Neural progenitor cell (in vitro differentiated cells): ENCODE measurements around the gene SP6. TPM values are rescaled to one million over a fixed set of nuclear protein-coding genes. Genes with fewer than 3 reads are reported as not detected.

Source experiments
- DNase-seq: peaks from one replicate; pipeline ENCODE4 v3.0.0-alpha.2; 2016; ENCODE audit warnings: low spot score
- H2AFZ ChIP-seq: fragments of 200-600 bp; sonication (generic); replicated peaks from 2 replicates; pipeline ENCODE4 v1.6.1; 2016; ENCODE audit warnings: antibody characterized with exemption
- H3F3A ChIP-seq: fragments of 200-600 bp; sonication (generic); 2 replicates; pipeline ENCODE4 v1.6.1; 2016; ENCODE audit warnings: antibody characterized with exemption, low read depth
- H3K27ac ChIP-seq: fragments of 200-600 bp; sonication (generic); 2 replicates; pipeline ENCODE4 v1.5.1; 2016; ENCODE audit warnings: mild to moderate bottlenecking
- H3K27me3 ChIP-seq: fragments of 200-600 bp; sonication (generic); 2 replicates; pipeline ENCODE4 v1.6.1; 2016; ENCODE audit warnings: mild to moderate bottlenecking, moderate library complexity
- H3K36me3 ChIP-seq: fragments of 200-600 bp; sonication (generic); 2 replicates; pipeline ENCODE4 v1.5.1; 2016
- H3K4me1 ChIP-seq: fragments of 200-600 bp; sonication (generic); 2 replicates; pipeline ENCODE4 v1.6.1; 2016; ENCODE audit warnings: mixed run types
- H3K4me2 ChIP-seq: fragments of 200-600 bp; sonication (generic); 2 replicates; pipeline ENCODE4 v1.6.1; 2016
- H3K4me3 ChIP-seq: fragments of 200-600 bp; sonication (generic); 2 replicates; pipeline ENCODE4 v1.5.1; 2016
- H3K79me2 ChIP-seq: fragments of 200-600 bp; sonication (generic); 2 replicates; pipeline ENCODE4 v1.6.1; 2016; ENCODE audit warnings: low read depth
- H3K9ac ChIP-seq: fragments of 200-600 bp; sonication (generic); 2 replicates; pipeline ENCODE4 v1.6.1; 2016
- H3K9me3 ChIP-seq: fragments of 200-600 bp; sonication (generic); 2 replicates; pipeline ENCODE4 v1.5.1; 2016; ENCODE audit warnings: low read depth
- H4K20me1 ChIP-seq: fragments of 200-600 bp; sonication (generic); 2 replicates; pipeline ENCODE4 v1.6.1; 2016; ENCODE audit warnings: low read depth
- H3K27ac Mint-ChIP-seq: 3 replicates; pipeline ENCODE4 v1.8.0; 2021; ENCODE audit warnings: mixed read lengths
- H3K27me3 Mint-ChIP-seq: 2 replicates; pipeline ENCODE4 v1.8.0; 2022; ENCODE audit warnings: low read depth, mild to moderate bottlenecking, inconsistent platforms, moderate library complexity, mixed read lengths; ENCODE audit not compliant: insufficient read depth
- H3K36me3 Mint-ChIP-seq: 3 replicates; pipeline ENCODE4 v1.8.0; 2021; ENCODE audit warnings: mixed read lengths
- H3K4me1 Mint-ChIP-seq: 3 replicates; pipeline ENCODE4 v1.8.0; 2021; ENCODE audit warnings: mixed read lengths
- H3K4me3 Mint-ChIP-seq: 3 replicates; pipeline ENCODE4 v1.8.0; 2021; ENCODE audit warnings: mild to moderate bottlenecking, moderate library complexity, mixed read lengths
- H3K9me3 Mint-ChIP-seq: 3 replicates; pipeline ENCODE4 v1.8.0; 2020; ENCODE audit warnings: mixed read lengths
- CTCF ChIP-seq: fragments of 200-600 bp; sonication (generic); IDR thresholded peaks from 2 replicates; pipeline ENCODE4 v1.5.1; 2017; ENCODE audit warnings: antibody characterized with exemption, mild to moderate bottlenecking
- EZH2 ChIP-seq: fragments of 200-600 bp; sonication (generic); IDR thresholded peaks from 2 replicates; pipeline ENCODE4 v1.6.1; 2017; ENCODE audit warnings: antibody characterized with exemption, mild to moderate bottlenecking, moderate library complexity
- EZH2phosphoT487 ChIP-seq: fragments of 200-600 bp; sonication (generic); IDR thresholded peaks from 2 replicates; pipeline ENCODE4 v1.6.1; 2017; ENCODE audit warnings: antibody characterized with exemption
- total RNA-seq: library from RNA; depleted of rRNA; stranded (reverse); fragments of >200 nt; gene quantifications from 2 replicates; pipeline ENCODE4 v1.2.3, GENCODE V29; 2015; ENCODE audit warnings: low replicate concordance

The SP6 gene
- total RNA-seq, 1 donor from 2014 or later: 0.04 TPM

- Mint-ChIP-seq H3K9me3 (no peaks in the 10 kb centered on the region), H3K4me1 (peaks cover 28% of the 10 kb centered on the region), H3K4me3 (peak overlapping the region; percentile 21), H3K36me3 (no peaks in the 10 kb centered on the region), H3K27me3 (peaks cover 35% of the 10 kb centered on the region), H3K27ac (no peak overlapping the region)
- Histone ChIP-seq H3K9ac (no peak overlapping the region), H3K27ac (no peak overlapping the region), H3K27me3 (peaks cover 50% of the 10 kb centered on the region), H3K4me1 (peaks cover 47% of the 10 kb centered on the region), H4K20me1 (no peaks in the 10 kb centered on the region), H3K4me2 (peak overlapping the region; percentile 80), H3K9me3 (no peaks in the 10 kb centered on the region), H3F3A (peaks cover 19% of the 10 kb centered on the region), H3K4me3 (no peak overlapping the region), H3K36me3 (no peaks in the 10 kb centered on the region), H2AFZ (no peak overlapping the region), H3K79me2 (no peaks in the 10 kb centered on the region)
- TF ChIP-seq EZH2phosphoT487 (no peak), EZH2 (no peak), CTCF (no peak)
- no peak for DNase-seq
Measured at GRCh38 chr17:47873200-47874090, 22.5 kb upstream of the SP6 start.

GRCh38 chr17:47872651-47873161 lies 21.7 kb upstream of the SP6 start:
- Histone ChIP-seq H3F3A (peaks cover 19% of the 10 kb centered on the region), H3K4me2 (peak overlapping the region; percentile 80), H3K36me3 (no peaks in the 10 kb centered on the region), H3K9ac (no peak overlapping the region), H3K79me2 (no peaks in the 10 kb centered on the region), H3K4me3 (peak overlapping the region; percentile 28), H3K27ac (no peak overlapping the region), H4K20me1 (no peaks in the 10 kb centered on the region), H2AFZ (peak overlapping the region; percentile 85), H3K4me1 (peaks cover 40% of the 10 kb centered on the region), H3K9me3 (no peaks in the 10 kb centered on the region), H3K27me3 (peaks cover 50% of the 10 kb centered on the region)
- Mint-ChIP-seq H3K9me3 (no peaks in the 10 kb centered on the region), H3K36me3 (no peaks in the 10 kb centered on the region), H3K4me3 (no peak overlapping the region), H3K27ac (no peak overlapping the region), H3K4me1 (peaks cover 23% of the 10 kb centered on the region), H3K27me3 (peaks cover 37% of the 10 kb centered on the region)
- no peak for TF ChIP-seq EZH2
- no peak for TF ChIP-seq EZH2phosphoT487
- no peak for TF ChIP-seq CTCF
- no peak for DNase-seq

DNA sequence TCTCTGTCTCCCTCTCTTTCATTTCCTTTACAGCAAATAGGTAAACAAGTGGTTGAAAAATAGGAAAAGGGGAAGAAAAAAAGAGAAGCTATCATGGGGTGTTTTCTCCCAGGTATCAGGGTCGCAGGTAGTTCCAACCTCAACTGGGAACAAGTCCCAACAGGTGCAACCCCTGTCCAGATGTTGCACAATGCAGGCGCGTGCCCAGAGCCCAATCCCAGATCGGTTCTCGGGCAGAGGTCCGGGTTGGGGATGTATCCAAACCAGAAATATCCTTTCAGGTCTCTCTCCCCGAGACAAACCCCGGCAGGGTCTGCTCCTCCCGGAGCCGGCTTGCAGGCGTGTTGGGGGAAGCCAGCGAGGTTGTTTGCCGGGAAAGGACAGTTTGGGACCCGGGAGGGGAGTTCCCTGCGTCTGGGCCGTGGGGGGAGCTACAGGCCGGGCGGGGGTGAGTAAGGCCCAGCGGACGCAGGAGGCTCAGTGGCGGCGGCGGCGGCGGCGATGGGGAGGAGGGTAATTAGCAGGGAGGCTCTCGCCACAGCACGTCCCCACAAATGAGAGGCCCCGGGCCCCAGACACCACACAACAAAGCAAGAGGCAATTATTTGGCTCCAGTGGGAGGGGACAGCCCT lies 21.2 kb upstream of the SP6 start:
- H3K4me2 ChIP-seq: peak overlapping the region; percentile 80
- no peaks in the 10 kb centered on the region for H3K9me3 ChIP-seq
- no peaks in the 10 kb centered on the region for H3K36me3 ChIP-seq
- no peaks in the 10 kb centered on the region for H3K9me3 Mint-ChIP-seq
- H3K9ac ChIP-seq: no peak overlapping the region
- TF ChIP-seq EZH2phosphoT487: no peak
- no peak for TF ChIP-seq CTCF
- TF ChIP-seq EZH2: no peak
- H3K36me3 Mint-ChIP-seq: no peaks in the 10 kb centered on the region
- H3K4me3 Mint-ChIP-seq: no peak overlapping the region
- H3K4me1 Mint-ChIP-seq: peaks cover 23% of the 10 kb centered on the region
- peak overlapping the region; percentile 28 for H3K4me3 ChIP-seq
- peaks cover 50% of the 10 kb centered on the region for H3K27me3 ChIP-seq
- peaks cover 19% of the 10 kb centered on the region for H3F3A ChIP-seq
- no peaks in the 10 kb centered on the region for H4K20me1 ChIP-seq
- no peaks in the 10 kb centered on the region for H3K79me2 ChIP-seq
- no peak overlapping the region for H3K27ac ChIP-seq
- peaks cover 40% of the 10 kb centered on the region for H3K4me1 ChIP-seq
- peak overlapping the region; percentile 85 for H2AFZ ChIP-seq
- H3K27ac Mint-ChIP-seq: peak overlapping the region; percentile 7
- H3K27me3 Mint-ChIP-seq: peaks cover 37% of the 10 kb centered on the region
- DNase-seq: peak; percentile 72
